ENCODE data around the gene FBXL12.

DNA sequence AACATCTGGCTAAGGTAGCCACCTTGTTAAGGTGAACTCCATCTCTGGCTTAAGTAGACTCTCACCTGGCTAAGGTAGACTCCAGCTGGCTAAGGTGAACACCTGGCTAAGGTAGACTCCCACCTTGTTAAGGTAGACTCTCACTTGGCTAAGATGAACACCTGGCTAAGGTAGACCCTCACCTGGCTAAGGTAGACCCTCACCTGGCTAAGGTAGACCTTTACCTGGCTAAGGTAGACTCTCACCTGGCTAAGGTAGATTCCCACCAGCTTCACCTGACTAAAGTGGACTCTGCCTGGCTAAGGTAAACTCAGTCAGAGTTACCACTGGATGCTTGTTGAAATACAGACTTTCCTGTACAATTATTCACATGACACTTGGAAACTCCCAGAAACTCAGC is 39.9 kb upstream of the FBXL12 start:
- TF ChIP-seq, protein P1, sequence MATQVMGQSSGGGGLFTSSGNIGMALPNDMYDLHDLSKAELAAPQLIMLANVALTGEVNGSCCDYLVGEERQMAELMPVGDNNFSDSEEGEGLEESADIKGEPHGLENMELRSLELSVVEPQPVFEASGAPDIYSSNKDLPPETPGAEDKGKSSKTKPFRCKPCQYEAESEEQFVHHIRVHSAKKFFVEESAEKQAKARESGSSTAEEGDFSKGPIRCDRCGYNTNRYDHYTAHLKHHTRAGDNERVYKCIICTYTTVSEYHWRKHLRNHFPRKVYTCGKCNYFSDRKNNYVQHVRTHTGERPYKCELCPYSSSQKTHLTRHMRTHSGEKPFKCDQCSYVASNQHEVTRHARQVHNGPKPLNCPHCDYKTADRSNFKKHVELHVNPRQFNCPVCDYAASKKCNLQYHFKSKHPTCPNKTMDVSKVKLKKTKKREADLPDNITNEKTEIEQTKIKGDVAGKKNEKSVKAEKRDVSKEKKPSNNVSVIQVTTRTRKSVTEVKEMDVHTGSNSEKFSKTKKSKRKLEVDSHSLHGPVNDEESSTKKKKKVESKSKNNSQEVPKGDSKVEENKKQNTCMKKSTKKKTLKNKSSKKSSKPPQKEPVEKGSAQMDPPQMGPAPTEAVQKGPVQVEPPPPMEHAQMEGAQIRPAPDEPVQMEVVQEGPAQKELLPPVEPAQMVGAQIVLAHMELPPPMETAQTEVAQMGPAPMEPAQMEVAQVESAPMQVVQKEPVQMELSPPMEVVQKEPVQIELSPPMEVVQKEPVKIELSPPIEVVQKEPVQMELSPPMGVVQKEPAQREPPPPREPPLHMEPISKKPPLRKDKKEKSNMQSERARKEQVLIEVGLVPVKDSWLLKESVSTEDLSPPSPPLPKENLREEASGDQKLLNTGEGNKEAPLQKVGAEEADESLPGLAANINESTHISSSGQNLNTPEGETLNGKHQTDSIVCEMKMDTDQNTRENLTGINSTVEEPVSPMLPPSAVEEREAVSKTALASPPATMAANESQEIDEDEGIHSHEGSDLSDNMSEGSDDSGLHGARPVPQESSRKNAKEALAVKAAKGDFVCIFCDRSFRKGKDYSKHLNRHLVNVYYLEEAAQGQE (IDR thresholded peaks at IDR 0.05; ENCODE audit: low read depth), result no peak
- no peak for TF ChIP-seq RAD21 (IDR thresholded peaks at IDR 0.05; ENCODE audit: low read depth)
- TF ChIP-seq TAF1 (IDR thresholded peaks at IDR 0.05; ENCODE audit: low read depth), result no peak
- TF ChIP-seq, protein P2, sequence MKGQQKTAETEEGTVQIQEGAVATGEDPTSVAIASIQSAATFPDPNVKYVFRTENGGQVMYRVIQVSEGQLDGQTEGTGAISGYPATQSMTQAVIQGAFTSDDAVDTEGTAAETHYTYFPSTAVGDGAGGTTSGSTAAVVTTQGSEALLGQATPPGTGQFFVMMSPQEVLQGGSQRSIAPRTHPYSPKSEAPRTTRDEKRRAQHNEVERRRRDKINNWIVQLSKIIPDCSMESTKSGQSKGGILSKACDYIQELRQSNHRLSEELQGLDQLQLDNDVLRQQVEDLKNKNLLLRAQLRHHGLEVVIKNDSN (IDR thresholded peaks at IDR 0.05), result no peak
- TF ChIP-seq EGR1 (IDR thresholded peaks at IDR 0.05), result no peak
- TF ChIP-seq EP300 (IDR thresholded peaks at IDR 0.05; ENCODE audit: borderline replicate concordance), result no peak
- no peak for TF ChIP-seq CEBPB (IDR thresholded peaks at IDR 0.05)
- TF ChIP-seq TCF12 (IDR thresholded peaks at IDR 0.05; ENCODE audit: low read depth), result no peak
- TF ChIP-seq, protein P3, sequence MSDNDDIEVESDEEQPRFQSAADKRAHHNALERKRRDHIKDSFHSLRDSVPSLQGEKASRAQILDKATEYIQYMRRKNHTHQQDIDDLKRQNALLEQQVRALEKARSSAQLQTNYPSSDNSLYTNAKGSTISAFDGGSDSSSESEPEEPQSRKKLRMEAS (IDR thresholded peaks at IDR 0.05), result no peak

Measured in Ishikawa (cell line).